CD14-positive monocyte (primary cell): Measurements from ENCODE around the gene FGF19. TPM values are rescaled to one million over a fixed set of nuclear protein-coding genes. Genes with fewer than 3 reads are reported as not detected.
"Not testable (repeated sequence)": the region's sequence is repeated elsewhere in the genome, so short reads cannot be mapped to it uniquely, and the experiment has no call there.

ENCODE experiments used
- DNase-seq, 3 donors: peaks; one replicate each; pipeline ENCODE4 v3.0.0-alpha.2; 2011 to 2022
- H2AFZ ChIP-seq: 2 replicates; pipeline ENCODE4 v1.6.0; 2012; ENCODE audit warnings: mild to moderate bottlenecking, low read depth, low read length, inconsistent platforms; ENCODE audit not compliant: insufficient read depth, poor library complexity, severe bottlenecking
- H3K27ac ChIP-seq, 2 donors: 1 replicate in 1 of 2; 2 replicates in 1 of 2; pipeline ENCODE4 v1.5.1; 2012 to 2013; ENCODE audit warnings: low read length in 2 of 2, control low read depth in 1 of 2, inconsistent platforms in 1 of 2, low read depth in 1 of 2, mild to moderate bottlenecking in 1 of 2
- H3K27me3 ChIP-seq, 2 donors: one replicate each; pipeline versions ENCODE4 v1.6.0 to v1.6.1; 2011 to 2013; ENCODE audit warnings: low read length in 2 of 2; ENCODE audit not compliant: control insufficient read depth in 2 of 2, insufficient read depth in 2 of 2
- H3K36me3 ChIP-seq, 2 donors: replicated peaks in 1 of 2; 1 replicate in 1 of 2; 2 replicates in 1 of 2; pipeline versions ENCODE4 v1.5.1 to v1.6.1; 2012 to 2013; ENCODE audit warnings: low read length in 2 of 2, control low read depth in 1 of 2, inconsistent platforms in 1 of 2, mild to moderate bottlenecking in 1 of 2; ENCODE audit not compliant: insufficient read depth in 2 of 2, control insufficient read depth in 1 of 2
- H3K4me1 ChIP-seq, 2 donors: 1 replicate in 1 of 2; 2 replicates in 1 of 2; pipeline versions ENCODE4 v1.5.1 to v1.6.1; 2012 to 2013; ENCODE audit warnings: low read length in 2 of 2, control low read depth in 1 of 2, inconsistent platforms in 1 of 2, mild to moderate bottlenecking in 1 of 2, moderate library complexity in 1 of 2; ENCODE audit not compliant: insufficient read depth in 2 of 2, control insufficient read depth in 1 of 2
- H3K4me2 ChIP-seq: replicated peaks from 2 replicates; pipeline ENCODE3; 2012; ENCODE audit warnings: low read length, moderate library complexity, mild to moderate bottlenecking; ENCODE audit not compliant: poor library complexity, severe bottlenecking; ENCODE audit errors: extremely low read depth
- H3K4me3 ChIP-seq, 3 experiments: fragments of 200-600 bp in 1 of 3; sonication (generic) in 1 of 3; replicated peaks in 1 of 3; 1 replicate in 2 of 3; 2 replicates in 1 of 3; pipeline ENCODE4 v1.5.1; 2011 to 2013; ENCODE audit warnings: low read length in 3 of 3, mild to moderate bottlenecking in 3 of 3, control low read depth in 2 of 3, low read depth in 2 of 3, inconsistent platforms in 1 of 3, moderate library complexity in 1 of 3
- H3K79me2 ChIP-seq: 2 replicates; pipeline ENCODE4 v1.6.0; 2012; ENCODE audit warnings: mild to moderate bottlenecking, control low read depth, inconsistent platforms, low read length, moderate library complexity; ENCODE audit not compliant: insufficient read depth
- H3K9ac ChIP-seq: 2 replicates; pipeline ENCODE4 v1.6.0; 2017; ENCODE audit warnings: low read length, mild to moderate bottlenecking; ENCODE audit not compliant: insufficient read depth, poor library complexity, severe bottlenecking
- H3K9me3 ChIP-seq, 2 donors: replicated peaks in 1 of 2; 1 replicate in 1 of 2; 2 replicates in 1 of 2; pipeline versions ENCODE4 v1.5.1 to v1.6.1; 2012 to 2013; ENCODE audit warnings: low read length in 2 of 2, control low read depth in 1 of 2; ENCODE audit not compliant: control insufficient read depth in 1 of 2, insufficient read depth in 1 of 2
- H4K20me1 ChIP-seq: 2 replicates; pipeline ENCODE4 v1.6.0; 2012; ENCODE audit warnings: mild to moderate bottlenecking, low read length, control low read depth, moderate library complexity; ENCODE audit not compliant: insufficient read depth
- H3K27ac Mint-ChIP-seq, 7 donors: one replicate each; pipeline ENCODE4 v1.8.0; 2020; ENCODE audit warnings: mild to moderate bottlenecking in 7 of 7, mixed read lengths in 7 of 7, moderate library complexity in 6 of 7, inconsistent platforms in 2 of 7
- H3K27me3 Mint-ChIP-seq, 3 donors: one replicate each; pipeline ENCODE4 v1.8.0; 2021 to 2022; ENCODE audit warnings: low read depth in 3 of 3, mild to moderate bottlenecking in 3 of 3, mixed read lengths in 3 of 3, moderate library complexity in 3 of 3, inconsistent platforms in 1 of 3
- H3K36me3 Mint-ChIP-seq, 2 donors: one replicate each; pipeline ENCODE4 v1.8.0; 2020; ENCODE audit warnings: mixed read lengths in 2 of 2, inconsistent platforms in 1 of 2, mild to moderate bottlenecking in 1 of 2
- H3K4me1 Mint-ChIP-seq: one replicate; pipeline ENCODE4 v1.8.0; 2020; ENCODE audit warnings: mild to moderate bottlenecking, mixed read lengths
- H3K4me3 Mint-ChIP-seq, 2 donors: one replicate each; pipeline ENCODE4 v1.8.0; 2020; ENCODE audit warnings: mild to moderate bottlenecking in 2 of 2, mixed read lengths in 2 of 2, moderate library complexity in 1 of 2
- H3K9me3 Mint-ChIP-seq, 7 donors: one replicate each; pipeline ENCODE4 v1.8.0; 2020 to 2022; ENCODE audit warnings: mixed read lengths in 7 of 7, mild to moderate bottlenecking in 6 of 7, moderate library complexity in 6 of 7, inconsistent platforms in 2 of 7
- WGBS: methylation state at CpG from one replicate; pipeline ENCODE4 v1.1.5; 2013; ENCODE audit warnings: missing lambda C conversion rate; ENCODE audit not compliant: insufficient coverage; 5-methylcytosine and 5-hydroxymethylcytosine counted together
- intact Hi-C, 2 donors: fragments of 100-400 bp; cut with micrococcal nuclease; formaldehyde crosslinking; loops; one replicate each; pipeline versions ENCODE4 v1.15.0 to v1.15.1; 2023
- polyA plus RNA-seq, 3 donors: library from polyadenylated mRNA; depleted of rRNA in 1 of 3; unstranded in 2 of 3; stranded (reverse) in 1 of 3; fragments of 300-500 nt in 2 of 3; fragments of >200 nt in 1 of 3; fragmentation: Illumina TruSeq in 2 of 3; gene quantifications; 1 replicate in 2 of 3; 2 replicates in 1 of 3; pipeline ENCODE4 v1.2.3, GENCODE V29; 2012 to 2021
- TF ChIP-seq, protein P1 (sequence below): fragments of 200-600 bp; IDR thresholded peaks from one replicate; pipeline ENCODE4 v1.8.0; 2022; ENCODE audit warnings: antibody characterized with exemption, mild to moderate bottlenecking

Gene FGF19
- polyA plus RNA-seq, 3 donors, result not detected

DNA sequence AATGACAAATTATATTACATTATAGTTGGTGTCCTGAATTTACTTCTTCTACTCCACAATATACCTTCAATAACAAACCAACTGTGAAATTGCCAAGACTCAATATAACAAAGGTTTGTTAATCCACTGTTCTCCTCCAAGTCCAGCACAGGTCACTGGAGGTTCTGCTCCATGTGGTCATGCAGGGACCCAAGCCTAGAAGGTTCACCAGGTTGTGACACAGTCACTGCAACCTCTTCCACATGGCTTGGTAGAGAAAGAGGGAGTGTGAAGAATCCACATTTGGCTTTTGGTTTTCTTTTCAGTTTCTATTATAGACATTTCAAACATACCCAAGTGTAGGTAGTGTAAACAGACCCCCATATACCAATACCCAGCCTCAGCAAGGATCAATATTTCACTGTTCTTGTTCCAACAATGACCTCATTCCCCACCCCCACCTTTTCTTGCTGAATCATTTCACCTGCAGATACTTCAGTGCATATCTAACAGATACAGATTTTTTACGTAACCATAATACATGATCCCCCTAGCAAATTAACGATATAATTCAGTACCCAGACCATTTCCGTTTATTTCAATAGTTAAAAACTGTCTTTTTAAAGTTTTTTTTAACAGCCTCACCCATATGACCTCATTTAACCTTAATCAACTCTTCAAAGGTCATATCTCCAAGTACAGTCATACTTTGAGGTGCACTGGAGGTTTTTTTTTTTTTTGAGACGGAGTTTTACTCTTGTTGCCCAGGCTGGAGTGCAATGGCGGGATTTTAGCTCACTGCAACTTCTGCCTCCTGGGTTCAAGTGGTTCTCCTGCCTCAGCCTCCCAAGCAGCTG lies 14.1 kb downstream of the FGF19 start:
- Histone ChIP-seq H3K27me3 (peaks cover 4 to 21% of the 10 kb centered on the region in 2 donors), H3K79me2 (no peaks in the 10 kb centered on the region), H3K4me3 (no peak overlapping the region), H3K4me1 (peaks cover 3 to 4% of the 10 kb centered on the region in 2 donors), H3K27ac (no peak overlapping the region), H3K4me2 (no peak overlapping the region), H4K20me1 (no peaks in the 10 kb centered on the region), H3K36me3 (no peaks in the 10 kb centered on the region), H3K9ac (no peak overlapping the region), H2AFZ (no peak overlapping the region), H3K9me3 (no peaks in the 10 kb centered on the region)
- Mint-ChIP-seq H3K4me1 (peaks cover 8% of the 10 kb centered on the region), H3K4me3 (no peak overlapping the region), H3K9me3 (peaks cover 4 to 19% (median 10%) of the 10 kb centered on the region in 7 donors), H3K27me3 (peaks cover 26 to 71% (median 38%) of the 10 kb centered on the region in 3 donors), H3K27ac (no peak overlapping the region), H3K36me3 (no peaks in the 10 kb centered on the region)
- WGBS, result no CpG with 5 or more reads among the region's 5 CpGs
- no peak for DNase-seq
- TF ChIP-seq, protein P1, sequence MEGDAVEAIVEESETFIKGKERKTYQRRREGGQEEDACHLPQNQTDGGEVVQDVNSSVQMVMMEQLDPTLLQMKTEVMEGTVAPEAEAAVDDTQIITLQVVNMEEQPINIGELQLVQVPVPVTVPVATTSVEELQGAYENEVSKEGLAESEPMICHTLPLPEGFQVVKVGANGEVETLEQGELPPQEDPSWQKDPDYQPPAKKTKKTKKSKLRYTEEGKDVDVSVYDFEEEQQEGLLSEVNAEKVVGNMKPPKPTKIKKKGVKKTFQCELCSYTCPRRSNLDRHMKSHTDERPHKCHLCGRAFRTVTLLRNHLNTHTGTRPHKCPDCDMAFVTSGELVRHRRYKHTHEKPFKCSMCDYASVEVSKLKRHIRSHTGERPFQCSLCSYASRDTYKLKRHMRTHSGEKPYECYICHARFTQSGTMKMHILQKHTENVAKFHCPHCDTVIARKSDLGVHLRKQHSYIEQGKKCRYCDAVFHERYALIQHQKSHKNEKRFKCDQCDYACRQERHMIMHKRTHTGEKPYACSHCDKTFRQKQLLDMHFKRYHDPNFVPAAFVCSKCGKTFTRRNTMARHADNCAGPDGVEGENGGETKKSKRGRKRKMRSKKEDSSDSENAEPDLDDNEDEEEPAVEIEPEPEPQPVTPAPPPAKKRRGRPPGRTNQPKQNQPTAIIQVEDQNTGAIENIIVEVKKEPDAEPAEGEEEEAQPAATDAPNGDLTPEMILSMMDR, result no peak
- intact Hi-C loops, result loop anchor here in 1 of 2 donors (10.0 kb wide), 1 partner anchor 505 kb away; no protein-coding TSS in a partner anchor

DNA sequence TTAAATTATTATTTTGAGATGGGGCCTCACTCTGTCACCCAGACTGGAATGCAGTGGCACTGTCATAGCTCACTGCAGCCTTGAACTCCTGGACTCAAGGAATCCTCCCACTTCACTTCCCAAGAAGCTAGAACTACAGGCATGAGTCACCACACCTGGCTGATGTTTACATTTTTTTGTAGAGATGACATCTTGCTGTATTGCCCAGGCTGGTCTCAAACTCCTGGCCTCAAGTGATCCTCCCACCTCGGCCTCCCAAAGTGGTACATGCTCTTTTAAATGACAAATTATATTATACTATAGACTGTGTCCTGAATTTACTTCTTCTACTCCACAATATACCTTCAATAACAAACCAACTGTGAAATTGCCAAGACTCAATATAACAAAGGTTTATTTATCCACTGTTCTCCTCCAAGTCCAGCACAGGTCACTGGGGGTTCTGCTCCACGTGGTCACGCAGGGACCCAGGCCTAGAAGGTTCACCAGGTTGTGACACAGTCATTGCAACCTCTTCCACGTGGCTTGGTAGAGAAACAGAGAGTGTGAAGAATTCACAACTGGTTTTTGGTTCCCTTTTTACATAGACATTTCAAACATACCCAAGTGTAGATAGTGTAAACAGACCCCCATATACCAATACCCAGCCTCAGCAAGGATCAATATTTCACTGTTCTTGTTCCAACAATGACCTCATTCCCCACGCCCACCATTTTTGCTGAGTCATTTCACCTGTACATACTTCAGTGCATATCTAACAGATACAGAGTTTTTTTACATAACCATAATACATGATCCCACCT lies 15.7 kb downstream of the FGF19 start:
- peaks cover 4 to 19% (median 10%) of the 10 kb centered on the region in 7 donors for H3K9me3 Mint-ChIP-seq
- not testable (repeated sequence) for H3K4me2 ChIP-seq, H3K36me3 ChIP-seq, H3K4me1 Mint-ChIP-seq, H3K36me3 Mint-ChIP-seq, H3K79me2 ChIP-seq, H4K20me1 ChIP-seq, H3K9ac ChIP-seq, H3K4me3 ChIP-seq, H3K27ac Mint-ChIP-seq, H2AFZ ChIP-seq, DNase-seq, H3K9me3 ChIP-seq, H3K27ac ChIP-seq, H3K4me3 Mint-ChIP-seq, H3K4me1 ChIP-seq
- WGBS, result 11% methylated on average over 1 of the region's 5 CpGs
- H3K27me3 ChIP-seq, result peaks cover 4 to 21% of the 10 kb centered on the region in 2 donors
- intact Hi-C loops, result loop anchor here in 1 of 2 donors (10.0 kb wide), 1 partner anchor 507 kb away; no protein-coding TSS in a partner anchor
- H3K27me3 Mint-ChIP-seq, result peaks cover 27 to 72% (median 37%) of the 10 kb centered on the region in 3 donors
